HG02943 (cell line): ENCODE measurements around the gene ATXN7L3.
"Not testable (repeated sequence)": the region's sequence is repeated elsewhere in the genome, so short reads cannot be mapped to it uniquely, and the experiment has no call there.

ENCODE experiments used
- ATAC-seq: cut with Tn5 transposase; IDR thresholded peaks from one replicate; pipeline ENCODE4 v1.9.1; 2021; ENCODE audit warnings: mild to moderate bottlenecking, low read depth, moderate library complexity; ENCODE audit not compliant: unreplicated experiment

The ATXN7L3 gene, protein sequence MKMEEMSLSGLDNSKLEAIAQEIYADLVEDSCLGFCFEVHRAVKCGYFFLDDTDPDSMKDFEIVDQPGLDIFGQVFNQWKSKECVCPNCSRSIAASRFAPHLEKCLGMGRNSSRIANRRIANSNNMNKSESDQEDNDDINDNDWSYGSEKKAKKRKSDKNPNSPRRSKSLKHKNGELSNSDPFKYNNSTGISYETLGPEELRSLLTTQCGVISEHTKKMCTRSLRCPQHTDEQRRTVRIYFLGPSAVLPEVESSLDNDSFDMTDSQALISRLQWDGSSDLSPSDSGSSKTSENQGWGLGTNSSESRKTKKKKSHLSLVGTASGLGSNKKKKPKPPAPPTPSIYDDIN

DNA sequence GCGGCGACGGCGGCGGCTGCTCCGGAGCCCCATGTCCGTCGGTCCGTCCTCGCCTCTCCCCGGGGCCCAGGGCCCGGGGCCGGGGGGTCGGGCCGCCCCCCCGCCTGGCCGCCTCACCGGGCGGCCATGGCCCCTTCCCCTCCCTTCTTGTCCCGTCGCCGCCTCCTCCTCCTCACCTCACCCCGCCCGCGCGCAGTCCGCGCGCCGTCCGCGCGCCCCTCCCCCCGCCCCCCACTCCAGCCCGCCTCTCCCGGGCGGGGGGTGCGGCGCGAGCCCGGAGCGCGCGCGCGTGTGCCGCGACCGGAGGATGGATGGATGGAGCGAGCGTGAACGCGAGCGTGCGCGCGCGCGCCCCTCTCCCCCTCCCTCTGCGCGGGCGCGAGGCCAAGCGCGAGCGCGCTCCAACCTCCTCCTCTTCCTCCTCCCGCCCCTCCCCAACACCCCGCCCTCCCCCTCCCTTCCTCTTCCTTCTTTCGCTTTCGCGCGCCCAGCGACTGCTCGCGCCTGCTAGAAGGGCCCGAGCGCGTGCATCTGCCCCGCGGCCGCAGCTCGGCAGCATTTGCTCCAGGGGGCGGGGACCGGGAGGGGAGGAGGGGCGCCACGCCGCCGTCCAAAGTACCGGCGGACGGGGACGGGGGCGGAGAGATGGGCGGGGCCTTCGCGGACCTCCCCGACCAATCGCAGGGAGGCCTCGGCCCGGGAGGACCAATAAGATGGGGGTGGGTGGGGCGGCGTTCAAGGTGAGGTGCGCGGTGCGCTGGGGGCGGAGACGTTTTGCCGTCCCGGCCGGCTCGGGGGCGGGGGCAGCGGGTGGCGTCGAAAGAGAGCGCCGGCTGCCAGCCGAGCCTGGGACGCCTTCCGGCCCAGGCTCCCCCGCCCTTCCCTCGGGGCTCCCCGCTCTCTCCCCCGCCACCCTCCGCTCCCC, at the start of gene ATXN7L3:
ATXN7L3 (minus strand) TSS at position 332 of the 925 bp plus-strand sequence. CDS start 1,814 bp downstream, outside the sequence.
- ATAC-seq: peak; percentile 59

DNA sequence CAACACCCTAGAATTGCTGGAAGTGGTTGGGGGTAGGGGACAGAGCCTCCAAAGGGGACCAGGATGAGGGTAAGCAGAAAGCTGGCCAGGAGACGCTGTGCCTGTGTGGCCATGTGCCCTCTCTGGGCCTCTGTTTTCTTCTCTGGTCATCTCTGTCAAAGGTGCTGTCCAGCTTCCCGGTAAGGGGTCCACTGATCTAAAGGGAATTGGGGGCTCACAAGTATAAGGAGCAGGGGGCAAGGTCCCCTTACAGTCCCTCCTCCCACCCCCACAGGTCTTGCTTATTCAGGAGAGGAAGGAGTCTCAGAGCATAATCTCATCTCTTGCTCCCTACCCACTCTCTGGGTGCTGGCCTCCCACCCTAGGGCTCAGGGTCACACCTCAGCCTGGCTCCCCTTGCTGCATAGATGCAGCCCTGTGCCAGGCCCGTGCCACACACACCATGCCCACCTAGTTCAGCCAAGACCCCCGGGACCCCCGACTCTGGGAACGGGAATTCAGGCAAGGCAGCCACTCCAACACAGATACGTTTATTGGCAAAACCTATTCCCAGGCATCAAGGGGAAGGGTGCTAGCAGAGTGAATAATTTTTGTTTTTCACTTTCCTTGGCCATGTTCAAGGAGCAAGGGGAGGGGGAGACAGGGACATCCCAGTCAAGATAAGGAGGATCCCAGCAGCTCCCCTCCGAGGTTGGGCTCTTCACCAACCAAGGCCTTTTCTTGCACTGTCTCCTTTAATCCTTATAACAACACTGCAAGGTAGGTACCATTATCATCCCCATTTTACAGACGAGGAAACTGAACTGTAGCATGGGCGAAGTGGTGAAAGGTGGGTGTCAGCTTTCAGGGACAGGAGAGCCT, 48.4 kb upstream of the ATXN7L3 start:
- ATAC-seq: no peak

DNA sequence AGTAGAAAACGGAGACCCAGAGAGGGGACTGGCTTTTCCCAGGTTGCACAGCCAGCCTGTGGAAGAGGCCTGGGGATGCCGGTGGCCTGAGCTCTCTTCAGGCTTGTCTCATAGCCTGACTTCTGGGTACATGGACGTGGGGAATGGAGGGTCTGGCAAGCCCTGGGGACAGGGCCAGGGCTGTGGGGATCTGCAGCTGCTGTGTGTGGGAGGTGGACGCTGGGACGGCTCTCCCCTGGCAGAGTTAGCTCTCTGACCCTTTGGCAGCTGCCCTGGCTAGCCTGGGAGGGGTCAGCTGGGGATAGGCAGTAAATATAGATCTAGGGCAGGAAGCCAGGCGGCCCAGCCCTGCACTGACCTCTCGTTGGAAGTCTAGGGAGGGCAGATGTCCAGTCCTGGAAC, 47.8 kb upstream of the ATXN7L3 start:
- ATAC-seq: no peak

DNA sequence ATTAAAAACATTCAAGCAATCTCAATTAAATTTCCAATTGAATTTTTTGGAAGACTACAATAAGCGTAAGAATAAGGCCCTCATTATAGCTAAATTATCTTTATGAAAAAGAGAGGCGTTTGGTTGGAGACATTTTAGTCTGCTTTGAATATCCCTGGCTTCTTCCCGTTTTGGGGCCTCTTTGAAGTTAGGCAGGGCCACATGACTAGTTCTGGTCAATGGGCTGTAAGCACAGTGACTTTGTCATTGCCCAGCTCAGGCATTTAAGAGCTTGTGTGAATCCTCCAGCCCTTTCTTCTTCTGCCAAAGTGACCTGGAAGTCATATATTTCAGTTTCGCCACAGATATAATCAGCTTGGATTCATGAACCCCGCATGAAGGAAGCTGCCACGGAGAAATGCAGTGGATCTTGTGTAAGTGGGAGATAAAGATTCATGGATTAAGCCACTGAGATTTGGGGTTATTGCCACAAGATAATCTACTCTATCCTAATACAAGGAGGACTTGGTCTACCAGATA, 41.5 kb upstream of the ATXN7L3 start:
- no peak for ATAC-seq

DNA sequence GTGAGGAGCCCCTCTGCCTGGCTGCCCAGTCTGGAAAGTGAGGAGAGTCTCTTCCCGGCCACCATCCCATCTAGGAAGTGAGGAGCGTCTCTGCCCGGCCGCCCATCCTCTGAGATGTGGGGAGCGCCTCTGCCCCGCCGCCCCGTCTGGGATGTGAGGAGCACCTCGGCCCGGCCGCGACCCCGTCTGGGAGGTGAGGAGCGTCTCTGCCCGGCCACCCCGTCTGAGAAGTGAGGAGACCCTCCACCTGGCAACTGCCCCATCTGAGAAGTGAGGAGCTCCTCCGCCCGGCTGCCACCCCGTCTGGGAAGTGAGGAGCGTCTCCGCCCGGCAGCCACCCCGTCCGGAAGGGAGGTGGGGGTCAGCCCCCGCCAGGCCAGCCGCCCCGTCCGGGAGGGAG, 38.2 kb upstream of the ATXN7L3 start:
- not testable (repeated sequence) for ATAC-seq

DNA sequence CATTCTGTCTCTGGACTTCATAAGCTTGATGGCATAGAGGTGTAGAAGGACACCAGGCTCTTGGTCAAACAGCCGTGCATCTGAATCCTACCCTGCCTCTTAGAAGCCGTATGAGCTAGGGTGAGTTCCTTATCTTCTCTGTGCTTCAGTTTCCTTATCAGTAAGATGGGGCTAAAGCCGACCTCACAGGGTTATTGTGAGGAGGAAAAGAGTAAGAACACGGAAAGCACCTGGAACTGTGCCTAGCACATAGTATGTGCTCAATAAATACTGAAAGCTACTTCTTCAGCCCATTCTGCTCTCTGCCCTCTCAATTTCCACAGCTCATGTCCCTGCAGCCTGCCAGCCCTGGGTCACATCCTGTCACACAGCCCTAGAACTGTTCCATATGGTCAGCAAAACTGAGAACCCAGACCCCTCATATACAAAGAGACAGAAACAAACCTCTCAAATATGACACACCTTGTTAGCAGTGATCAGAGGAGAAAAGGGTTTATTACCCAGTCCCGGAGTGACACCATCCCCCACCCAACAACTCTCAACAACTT, 36.8 kb upstream of the ATXN7L3 start:
- ATAC-seq: no peak

DNA sequence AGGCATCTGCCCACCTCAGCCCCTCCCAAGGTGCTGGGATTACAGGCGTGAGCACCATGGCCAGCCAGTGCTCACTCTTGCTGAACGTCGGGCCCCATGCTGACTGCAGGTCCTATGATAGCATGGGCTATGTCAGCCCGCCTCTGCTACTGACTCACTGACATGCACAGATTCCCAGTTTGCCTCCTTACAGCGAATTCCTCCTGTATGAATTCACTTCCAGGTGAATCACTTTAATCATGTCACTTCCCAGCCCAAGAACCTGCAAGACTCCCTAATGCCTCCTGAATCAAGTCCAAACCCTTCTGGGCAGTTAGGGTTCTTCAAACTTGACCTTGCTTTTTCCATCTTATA, 35.9 kb upstream of the ATXN7L3 start:
- no peak for ATAC-seq

DNA sequence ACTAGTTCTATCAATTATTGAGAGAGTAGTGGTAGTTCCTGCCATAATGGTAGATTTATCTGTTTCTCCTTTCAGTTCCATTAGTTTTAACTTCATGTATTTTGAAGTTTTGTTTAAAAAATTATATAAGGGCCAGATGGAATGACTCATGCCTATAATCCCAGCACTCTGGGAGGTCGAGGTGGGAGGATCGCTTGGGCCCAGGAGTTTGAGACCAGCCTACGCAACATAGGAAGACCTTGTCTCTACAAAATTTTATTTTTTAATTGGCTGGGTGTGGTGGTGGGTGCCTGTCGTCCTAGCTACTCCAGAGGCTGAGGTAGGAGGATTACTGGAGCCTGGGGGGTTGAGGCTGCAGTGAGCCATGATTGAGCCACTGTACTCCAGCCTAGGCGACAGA, 33.9 kb upstream of the ATXN7L3 start:
- ATAC-seq: no peak

DNA sequence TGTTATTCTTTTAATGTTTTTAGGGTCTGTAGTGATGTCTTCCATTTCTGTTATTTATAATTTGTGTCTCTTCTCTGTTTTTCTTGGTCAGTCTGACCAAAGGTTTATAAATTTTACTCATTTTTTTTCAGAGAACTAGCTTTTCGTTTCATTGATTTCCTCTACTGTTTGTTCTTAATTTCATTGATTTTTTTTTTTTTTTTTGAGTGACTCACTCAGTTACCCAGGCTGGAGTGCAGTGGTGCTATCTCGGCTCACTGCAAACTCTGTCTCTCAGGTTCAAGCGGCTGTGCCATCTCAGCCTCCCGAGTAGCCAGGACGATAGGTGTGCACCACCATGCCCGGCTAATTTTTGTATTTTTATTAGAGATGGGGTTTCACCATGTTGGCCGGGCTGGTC, 32.4 kb upstream of the ATXN7L3 start:
- ATAC-seq: no peak

DNA sequence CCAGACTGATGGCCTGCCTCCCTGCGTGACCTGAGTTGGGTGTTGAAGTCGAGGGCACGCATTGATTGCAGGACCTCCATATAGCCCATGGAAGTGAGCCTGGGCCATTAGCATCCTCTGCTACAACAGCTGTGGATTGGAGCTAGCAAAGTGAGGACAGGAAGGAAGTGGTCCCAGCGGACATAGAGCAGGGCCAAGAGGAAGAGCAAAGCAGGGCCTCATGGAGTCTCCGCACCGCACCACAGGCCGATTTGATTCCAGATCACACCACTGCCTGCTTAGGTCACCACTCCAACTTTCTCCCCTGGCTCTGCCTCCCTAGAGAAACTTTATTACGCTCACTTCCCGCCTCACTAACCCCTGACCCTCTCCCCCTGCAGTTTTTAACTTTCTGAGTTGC, 30.5 kb upstream of the ATXN7L3 start:
- no peak for ATAC-seq

DNA sequence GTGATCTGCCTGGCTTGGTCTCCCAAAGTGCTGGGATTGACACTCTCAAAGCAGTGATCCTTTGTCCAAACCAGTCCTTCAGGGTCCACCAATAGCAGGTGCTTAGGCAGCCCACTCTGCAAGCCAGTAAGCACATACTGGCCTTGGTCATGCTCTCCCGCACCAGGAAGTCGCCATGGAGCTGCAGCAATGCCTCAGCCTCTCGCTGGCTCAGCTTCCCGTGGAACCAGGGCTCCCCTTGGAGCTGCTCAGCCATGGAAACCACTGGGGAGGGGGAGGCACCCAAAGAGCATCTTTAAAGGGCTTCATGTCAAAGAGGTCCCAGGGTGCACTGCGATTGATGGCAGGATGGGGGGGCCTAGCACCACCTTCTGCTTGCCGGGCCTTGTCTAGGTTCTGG, 29.4 kb upstream of the ATXN7L3 start:
- no peak for ATAC-seq

DNA sequence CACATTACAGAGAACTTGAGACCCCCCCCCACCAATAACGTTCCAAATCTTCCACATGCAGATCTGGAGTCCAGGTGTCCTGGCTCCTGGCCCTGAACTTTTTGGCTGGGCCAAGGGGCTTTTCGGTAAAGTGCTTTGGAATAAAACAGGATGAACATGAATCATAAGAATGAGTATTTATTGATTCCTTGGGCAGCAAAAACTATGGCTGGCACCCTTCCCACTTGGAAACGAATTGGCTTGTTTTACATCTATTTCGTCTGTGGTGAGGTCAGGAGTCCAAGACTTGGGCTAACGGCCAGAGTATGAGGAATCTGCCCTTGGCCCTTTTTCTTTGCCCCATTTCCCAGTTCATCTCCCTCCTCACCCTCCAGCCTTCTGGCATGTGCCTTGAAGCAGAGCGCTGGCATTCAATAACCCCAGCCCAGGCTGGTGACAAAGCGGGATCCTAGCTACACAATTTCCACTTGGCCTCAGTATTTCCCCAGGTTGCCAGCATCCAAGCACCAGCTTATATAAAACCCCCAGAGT, 23.9 kb upstream of the ATXN7L3 start:
- no peak for ATAC-seq

DNA sequence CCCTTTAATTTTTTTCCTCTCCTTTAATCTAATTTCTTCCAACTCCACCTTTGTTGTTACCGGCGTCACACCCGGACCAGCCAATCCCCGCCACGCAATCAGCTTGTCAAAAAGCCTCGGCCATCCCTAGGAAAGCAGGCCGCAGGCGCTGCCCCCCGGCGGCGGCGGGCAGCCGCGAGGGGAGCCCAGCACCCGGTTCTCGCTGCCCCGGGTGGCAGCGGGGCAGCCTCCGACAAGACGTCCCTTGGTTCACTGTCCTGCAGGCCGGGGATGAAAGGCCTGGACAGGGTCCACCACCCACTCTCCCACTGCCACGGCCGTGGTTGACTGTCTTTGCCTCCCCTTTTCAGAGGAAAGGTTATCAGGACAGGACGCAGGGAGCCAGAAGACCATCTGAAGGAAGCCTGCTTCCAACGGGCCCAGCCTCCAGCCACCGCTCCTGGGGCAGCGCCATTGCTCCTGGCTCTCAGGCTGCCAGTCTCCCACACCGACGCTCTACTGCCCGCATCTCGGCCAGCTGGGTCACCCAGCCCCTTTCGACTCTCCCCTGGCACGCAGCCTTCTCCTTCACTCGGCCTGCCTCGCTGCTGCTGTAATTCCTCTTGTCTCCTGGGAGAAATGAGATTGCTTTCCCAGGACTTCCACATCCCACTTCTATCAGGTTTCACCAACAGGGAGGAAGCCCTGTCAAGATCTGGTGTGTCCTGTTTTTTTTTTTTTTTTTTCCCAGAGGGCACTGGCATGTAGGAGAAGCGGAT, 22.6 kb upstream of the ATXN7L3 start:
- no peak for ATAC-seq

DNA sequence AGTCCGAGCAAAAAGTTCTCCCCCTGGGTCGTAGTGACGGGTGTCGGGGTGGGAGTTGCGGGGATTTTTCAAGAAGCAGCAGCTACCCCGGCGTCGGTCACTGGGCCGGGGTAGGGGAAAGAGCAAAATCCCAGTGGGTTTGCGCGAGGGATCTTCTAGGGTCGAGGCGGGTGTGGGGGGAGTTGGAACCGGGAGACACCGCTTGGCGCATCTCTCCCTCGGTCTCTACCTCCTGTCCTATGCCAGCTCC, 22.1 kb upstream of the ATXN7L3 start:
- ATAC-seq: no peak

DNA sequence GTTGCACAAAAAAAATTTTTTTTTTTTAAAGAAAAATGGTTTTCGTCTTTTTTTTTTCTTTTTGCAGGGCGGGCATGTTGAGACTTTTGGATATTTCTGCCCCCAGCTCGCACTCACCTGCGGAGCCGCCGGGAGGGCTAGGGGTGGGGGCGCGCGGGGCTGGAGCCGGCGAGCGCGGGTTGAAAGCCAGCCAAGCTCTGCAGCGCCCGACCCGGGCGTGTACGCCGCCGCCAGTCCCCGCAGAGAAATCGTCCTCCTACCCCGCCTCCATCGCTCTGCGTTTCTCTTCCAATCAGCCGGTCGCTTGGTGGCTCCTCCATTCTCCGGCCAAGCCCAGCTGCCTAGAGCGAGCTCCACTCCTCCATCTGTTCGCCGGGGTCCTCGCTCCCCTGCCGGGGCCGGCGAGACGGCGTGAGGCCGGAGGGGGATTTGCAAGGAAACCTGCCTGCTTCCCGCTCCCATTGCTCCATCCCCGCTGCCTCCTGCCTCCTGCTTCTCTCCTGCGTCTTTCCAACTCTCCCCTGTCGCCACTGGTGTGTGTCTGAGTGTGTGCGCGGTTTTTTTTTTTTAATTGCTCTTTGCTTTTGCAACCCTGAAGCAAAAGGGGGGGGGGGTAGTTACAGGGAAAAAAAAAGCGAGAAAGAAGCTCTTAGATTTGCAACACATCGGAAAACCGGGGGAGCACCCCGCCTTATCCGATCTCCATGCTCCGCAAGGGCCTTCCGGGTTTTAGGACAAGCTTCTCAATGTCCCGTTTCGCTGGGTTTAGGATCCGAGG, 21.6 kb upstream of the ATXN7L3 start:
- no peak for ATAC-seq

DNA sequence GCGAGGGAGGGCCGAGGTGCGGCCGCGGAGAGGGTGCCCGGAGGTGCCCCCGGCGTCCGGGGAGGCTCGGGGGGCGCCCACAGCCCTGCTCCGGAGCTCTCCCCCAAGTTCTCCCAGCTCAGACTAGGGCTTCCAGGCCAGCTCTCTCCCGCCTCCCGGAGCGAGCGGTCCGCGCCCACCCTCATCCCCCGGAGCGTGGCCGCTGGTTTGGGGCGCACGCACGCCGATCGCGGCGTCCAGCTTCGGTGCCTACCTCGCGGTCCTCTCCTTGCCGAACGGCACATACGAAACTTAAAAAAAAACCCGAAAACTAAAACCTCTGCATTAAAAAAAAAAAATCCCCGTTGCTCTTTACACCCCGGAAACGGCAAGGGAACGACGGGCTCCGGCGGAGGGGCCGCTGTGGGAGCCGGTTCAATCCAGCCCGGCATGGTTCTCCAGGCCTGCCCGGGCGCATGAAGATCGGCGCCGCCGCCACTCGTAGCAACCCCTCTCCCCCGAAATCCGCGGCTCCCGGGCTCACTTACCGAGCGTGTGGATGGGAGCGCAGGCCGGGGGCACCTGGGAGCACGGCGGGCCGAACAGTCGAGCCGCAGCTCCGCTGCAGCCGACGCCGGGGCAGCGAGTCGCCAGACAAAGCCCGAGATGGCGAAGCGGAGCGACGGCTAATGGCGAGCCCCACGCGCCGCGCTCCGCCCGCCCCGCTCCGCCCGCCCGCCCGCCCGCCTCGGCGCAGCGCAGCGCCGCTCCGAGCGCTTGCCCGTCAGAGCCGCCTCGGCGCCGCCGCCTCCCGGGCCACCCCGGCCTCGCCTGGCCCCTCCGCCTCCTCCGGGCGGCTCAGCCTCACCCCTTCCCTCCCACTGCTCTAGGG, 20.8 kb upstream of the ATXN7L3 start:
- no peak for ATAC-seq

DNA sequence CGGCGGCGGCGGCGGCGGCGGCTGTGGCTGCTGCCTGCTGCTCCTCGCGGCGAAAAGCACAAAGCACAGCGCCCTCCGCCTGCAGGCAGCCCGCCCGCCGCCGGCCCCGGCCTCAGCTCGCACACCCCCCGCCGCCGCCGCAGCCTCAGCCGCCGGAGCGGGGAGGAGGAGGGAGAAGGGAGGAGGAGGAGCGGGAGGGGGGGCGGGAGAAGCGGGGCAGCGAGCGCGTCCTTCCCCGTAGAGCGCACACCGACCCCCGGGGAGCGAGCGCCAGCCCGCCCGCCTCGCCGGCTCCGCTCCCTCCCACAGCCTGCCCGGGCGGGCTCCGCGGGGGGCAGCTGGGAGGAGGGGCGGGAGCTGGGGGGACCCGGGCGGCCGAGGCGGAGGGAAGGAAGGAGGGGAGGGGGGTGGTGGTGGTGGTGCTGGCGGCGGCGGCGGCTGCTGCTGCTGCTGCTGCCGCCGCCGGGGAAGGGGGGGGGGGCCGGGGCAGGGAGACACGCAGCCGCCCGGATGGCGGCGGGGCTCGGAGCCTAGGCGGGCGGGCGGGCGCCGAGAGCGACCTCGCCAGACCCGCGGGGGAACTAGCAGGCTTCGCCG, 20.0 kb upstream of the ATXN7L3 start, which contains the start of gene UBTF:
UBTF (minus strand) TSS at position 60 of the 597 bp plus-strand sequence. CDS start 1,446 bp downstream, outside the sequence.
- ATAC-seq: no peak
